ES-I3 (cell line): ENCODE measurements around the gene VSIG10L.

Source experiments
- H3K36me3 ChIP-seq: 2 replicates; pipeline ENCODE4 v1.6.1; 2013; ENCODE audit warnings: mild to moderate bottlenecking, low read length, control low read depth, moderate library complexity; ENCODE audit not compliant: insufficient read depth
- H3K4me1 ChIP-seq: 2 replicates; pipeline ENCODE4 v1.6.1; 2013; ENCODE audit warnings: mild to moderate bottlenecking, control low read depth, low read length; ENCODE audit not compliant: insufficient read depth
- H3K9ac ChIP-seq: 2 replicates; pipeline ENCODE4 v1.6.1; 2013; ENCODE audit warnings: low read depth, mild to moderate bottlenecking, low read length, moderate library complexity
- H3K9me3 ChIP-seq: 2 replicates; pipeline ENCODE4 v1.6.1; 2013; ENCODE audit warnings: mild to moderate bottlenecking, low read length, moderate library complexity; ENCODE audit not compliant: control insufficient read depth, insufficient read depth

The VSIG10L gene

GRCh38 chr19:51354103-51354741 lies 12.3 kb upstream of the VSIG10L start:
- Histone ChIP-seq H3K9me3 (no peaks in the 10 kb centered on the region), H3K9ac (no peak overlapping the region; the same call in 1 of the 2 replicates), H3K4me1 (peaks cover 9% of the 10 kb centered on the region; the same call in 1 of the 2 replicates), H3K36me3 (peaks cover 6% of the 10 kb centered on the region)

GRCh38 chr19:51352783-51353360 lies 10.9 kb upstream of the VSIG10L start:
- H3K9ac ChIP-seq: no peak overlapping the region
- no peaks in the 10 kb centered on the region for H3K9me3 ChIP-seq
- H3K36me3 ChIP-seq: peaks cover 6% of the 10 kb centered on the region
- peaks cover 9% of the 10 kb centered on the region; the same call in 1 of the 2 replicates for H3K4me1 ChIP-seq

- no peak overlapping the region for H3K9ac ChIP-seq
- H3K9me3 ChIP-seq: no peaks in the 10 kb centered on the region
- H3K36me3 ChIP-seq: peaks cover 6% of the 10 kb centered on the region
- H3K4me1 ChIP-seq: peaks cover 9% of the 10 kb centered on the region; the same call in 1 of the 2 replicates
Observed at GRCh38 chr19:51351266-51351990, 9.5 kb upstream of the VSIG10L start.

GRCh38 chr19:51347209-51347928 lies 5.4 kb upstream of the VSIG10L start:
- H3K9me3 ChIP-seq: no peaks in the 10 kb centered on the region
- H3K4me1 ChIP-seq: peaks cover 4% of the 10 kb centered on the region; the same call in 1 of the 2 replicates
- H3K36me3 ChIP-seq: peaks cover 6% of the 10 kb centered on the region
- no peak overlapping the region for H3K9ac ChIP-seq

DNA sequence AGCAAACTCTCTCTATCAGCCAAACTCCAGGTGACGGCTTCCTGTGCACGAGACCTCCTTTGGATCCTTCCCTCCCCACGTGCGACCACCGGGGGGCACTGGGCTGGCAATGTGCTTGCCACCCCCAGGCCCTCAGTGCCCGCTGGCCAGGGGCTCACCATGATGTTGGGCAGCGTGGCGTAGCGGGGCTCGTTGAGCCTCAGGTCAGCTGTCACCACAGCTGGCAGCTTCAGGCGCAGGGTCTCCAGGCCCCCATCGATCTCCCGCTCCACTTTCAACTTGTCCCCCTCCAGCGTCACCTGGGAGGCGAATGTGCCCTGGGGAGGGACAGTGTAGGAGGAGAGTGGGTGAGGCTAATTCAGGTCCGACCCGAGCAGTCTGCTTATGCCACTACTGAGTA lies 4.8 kb upstream of the VSIG10L start:
- peaks cover 10% of the 10 kb centered on the region for H3K4me1 ChIP-seq
- peaks cover 6% of the 10 kb centered on the region for H3K36me3 ChIP-seq
- no peaks in the 10 kb centered on the region for H3K9me3 ChIP-seq
- no peak overlapping the region for H3K9ac ChIP-seq

DNA sequence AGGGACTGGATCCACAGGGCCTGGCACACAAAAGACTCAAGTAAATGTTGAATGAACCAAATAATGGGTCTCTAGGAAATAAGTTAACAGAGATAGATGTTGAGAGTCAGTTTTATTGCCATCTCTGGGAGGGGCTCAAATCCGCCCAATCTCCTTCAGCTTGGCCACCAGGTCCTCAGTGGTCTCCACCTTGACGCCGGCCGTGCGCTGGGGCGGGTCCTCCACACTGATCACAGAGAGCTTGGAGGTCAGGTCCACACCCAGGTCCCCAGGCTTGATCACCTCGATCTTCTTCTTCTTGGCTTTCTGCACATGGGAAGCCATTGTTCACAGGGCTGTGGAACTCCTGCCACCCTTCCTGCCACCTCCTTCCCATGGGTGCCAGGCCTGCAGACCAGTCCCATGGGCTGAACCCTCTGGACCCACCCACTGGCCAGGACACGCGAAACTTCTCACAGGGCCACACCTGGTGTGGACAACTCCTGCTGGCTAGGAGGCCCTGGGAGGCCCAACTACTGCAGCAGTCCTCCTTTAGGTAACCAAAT lies 3.2 kb upstream of the VSIG10L start:
- peaks cover 3% of the 10 kb centered on the region for H3K36me3 ChIP-seq
- no peak overlapping the region for H3K9ac ChIP-seq
- H3K9me3 ChIP-seq: no peaks in the 10 kb centered on the region
- peaks cover 13% of the 10 kb centered on the region for H3K4me1 ChIP-seq

- Histone ChIP-seq H3K4me1 (peaks cover 17% of the 10 kb centered on the region), H3K9ac (no peak overlapping the region), H3K36me3 (no peaks in the 10 kb centered on the region), H3K9me3 (no peaks in the 10 kb centered on the region)
Observed at GRCh38 chr19:51342631-51343569, 961 bp upstream of the VSIG10L start.

- no peak overlapping the region for H3K9ac ChIP-seq
- H3K9me3 ChIP-seq: no peaks in the 10 kb centered on the region
- no peaks in the 10 kb centered on the region for H3K36me3 ChIP-seq
- peaks cover 17% of the 10 kb centered on the region for H3K4me1 ChIP-seq
Observed at GRCh38 chr19:51341066-51341465, 873 bp downstream of the VSIG10L start.

DNA sequence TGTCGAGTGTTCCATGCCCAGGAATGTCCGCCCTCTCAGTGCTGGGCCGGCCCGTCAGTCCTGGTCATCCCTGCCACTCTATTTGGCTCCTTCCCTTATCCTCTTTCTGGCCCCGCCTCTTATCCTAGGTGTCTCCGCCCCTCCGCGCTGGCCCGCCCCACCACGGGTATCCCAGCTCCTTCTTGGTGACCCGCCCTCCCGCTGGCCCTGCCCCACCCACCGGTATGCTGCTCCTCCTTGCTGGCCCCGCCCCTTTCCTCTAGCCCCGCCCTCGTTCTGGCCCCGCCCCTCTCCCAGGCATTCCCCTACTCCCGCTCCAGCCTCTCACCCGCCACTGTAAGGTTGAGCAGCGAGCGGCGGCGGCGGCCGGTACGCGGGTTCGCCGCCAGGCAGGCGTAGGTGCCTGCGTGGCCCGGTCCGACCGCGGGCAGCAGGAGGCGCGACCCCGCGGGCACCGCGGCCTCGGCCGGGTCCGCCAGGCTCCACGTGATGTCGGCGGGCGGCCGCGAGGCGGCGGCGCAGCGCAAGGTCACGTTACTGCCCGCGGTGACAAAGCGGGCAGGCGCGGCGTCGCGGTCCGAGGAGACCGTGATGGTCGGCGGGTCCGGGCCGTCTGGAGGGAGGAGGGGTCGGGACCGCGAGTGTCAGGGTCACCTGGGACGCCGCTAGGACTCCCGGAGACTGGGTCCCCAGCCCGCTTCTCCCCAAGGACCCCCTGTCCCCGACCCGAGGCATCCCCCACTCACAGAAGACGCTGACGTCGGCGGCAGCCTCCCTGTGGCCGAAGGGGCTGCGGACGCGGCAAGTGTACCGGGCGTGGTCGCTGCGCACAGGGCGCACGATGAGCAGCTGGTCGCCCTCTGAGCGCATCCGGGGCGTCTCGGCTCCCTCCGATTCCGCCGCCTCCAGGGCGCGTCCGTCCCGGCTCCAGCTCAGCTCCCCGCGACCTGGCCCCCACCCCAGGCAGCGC lies 2.0 kb downstream of the VSIG10L start:
- no peaks in the 10 kb centered on the region for H3K9me3 ChIP-seq
- peaks cover 17% of the 10 kb centered on the region for H3K4me1 ChIP-seq
- H3K9ac ChIP-seq: peak overlapping the region; percentile 68
- H3K36me3 ChIP-seq: no peaks in the 10 kb centered on the region

- Histone ChIP-seq H3K9ac (peak overlapping the region; percentile 68), H3K36me3 (no peaks in the 10 kb centered on the region), H3K4me1 (peaks cover 17% of the 10 kb centered on the region), H3K9me3 (no peaks in the 10 kb centered on the region)
Observed at GRCh38 chr19:51339313-51339686, 2.6 kb downstream of the VSIG10L start.

DNA sequence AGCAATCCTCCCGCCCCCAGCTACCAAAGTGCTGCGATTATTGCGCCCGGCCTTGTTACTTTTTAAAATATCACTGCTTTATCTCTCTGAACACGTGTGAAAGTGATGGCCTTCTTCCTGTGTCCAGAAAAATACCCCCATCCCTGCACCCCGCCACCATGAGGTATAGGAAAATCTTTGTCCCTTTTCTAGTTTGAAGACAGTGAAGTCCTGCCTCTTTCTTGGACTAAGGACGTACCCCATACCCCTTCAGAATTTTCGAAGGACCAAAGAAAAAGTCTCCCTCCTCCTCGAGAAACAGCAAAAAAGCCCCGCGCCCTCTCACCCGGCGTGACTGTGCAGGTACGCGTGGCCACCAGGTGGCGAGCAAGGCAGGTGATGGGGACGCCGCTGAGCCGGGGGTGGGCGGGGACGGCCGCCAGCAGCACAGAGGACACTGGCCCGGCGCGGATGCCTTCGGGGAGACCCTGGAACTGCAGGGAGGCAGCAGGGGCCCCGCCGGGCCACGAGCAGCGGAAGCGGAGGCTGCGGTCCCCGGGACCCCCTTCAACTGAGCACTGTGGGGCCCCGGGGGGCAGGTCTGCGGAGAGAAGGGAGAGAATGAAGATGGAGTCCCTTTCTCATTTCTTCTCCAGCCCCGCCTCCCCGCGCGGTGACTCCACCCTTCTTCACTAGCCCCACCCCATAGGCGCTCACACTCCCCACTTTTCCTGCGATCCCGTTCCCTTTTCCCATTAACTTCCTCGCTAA lies 3.2 kb downstream of the VSIG10L start:
- H3K36me3 ChIP-seq: no peaks in the 10 kb centered on the region
- H3K9ac ChIP-seq: peak overlapping the region; percentile 68
- H3K4me1 ChIP-seq: peaks cover 17% of the 10 kb centered on the region
- H3K9me3 ChIP-seq: no peaks in the 10 kb centered on the region
